SKM-1 treated with dmso at 0.1 percent for 144 hours (cell line): ENCODE measurements around the gene CST2.
"Not testable (repeated sequence)": the region's sequence is repeated elsewhere in the genome, so short reads cannot be mapped to it uniquely, and the experiment has no call there.

ENCODE experiments used
- DNase-seq: peaks from one replicate; lab custom pipeline; 2025; ENCODE audit not compliant: unreplicated experiment; lab: John Stamatoyannopoulos, UW

CST2 gene

GRCh38 chr20:23811559-23811958, 15.0 kb downstream of the CST2 start:
- not testable (repeated sequence) for DNase-seq

- not testable (repeated sequence) for DNase-seq
These were observed 16.2 kb downstream of the CST2 start for GRCh38 chr20:23810349-23810748.

- DNase-seq: no peak
These were observed 25.7 kb downstream of the CST2 start for GRCh38 chr20:23800865-23801264.

- DNase-seq: not testable (repeated sequence)
These were observed 27.2 kb downstream of the CST2 start for GRCh38 chr20:23799216-23799847.

GRCh38 chr20:23795526-23795925, 31.0 kb downstream of the CST2 start:
- DNase-seq: no peak

GRCh38 chr20:23794841-23795240, 31.7 kb downstream of the CST2 start:
- no peak for DNase-seq

- no peak for DNase-seq
These were observed 32.5 kb downstream of the CST2 start for GRCh38 chr20:23794065-23794464.

- DNase-seq: no peak
These were observed 43.1 kb downstream of the CST2 start for GRCh38 chr20:23783447-23783846.

- no peak for DNase-seq
These were observed 44.1 kb downstream of the CST2 start for GRCh38 chr20:23782366-23782983.

- DNase-seq: not testable (repeated sequence)
These were observed 47.9 kb downstream of the CST2 start for GRCh38 chr20:23778676-23779075.

GRCh38 chr20:23777380-23777779, 49.1 kb downstream of the CST2 start:
- DNase-seq: not testable (repeated sequence)

- DNase-seq: no peak
These were observed 50.3 kb downstream of the CST2 start for GRCh38 chr20:23776067-23776771.

- DNase-seq: no peak
These were observed 52.4 kb downstream of the CST2 start for GRCh38 chr20:23774081-23774480.
